HG03025 (cell line): ENCODE measurements around the gene IQSEC1.

ENCODE experiments used
- ATAC-seq: cut with Tn5 transposase; IDR thresholded peaks from one replicate; pipeline ENCODE4 v1.9.1; 2021; ENCODE audit warnings: mild to moderate bottlenecking, moderate library complexity; ENCODE audit not compliant: unreplicated experiment, low FRiP score

Gene IQSEC1

GRCh38 chr3:13108861-13109260 is 35.6 kb upstream of the IQSEC1 start:
- no peak for ATAC-seq

- no peak for ATAC-seq
These were observed 34.4 kb upstream of the IQSEC1 start for GRCh38 chr3:13107661-13108060.

- no peak for ATAC-seq
These were observed 33.2 kb upstream of the IQSEC1 start for GRCh38 chr3:13106308-13107001.

- no peak for ATAC-seq
These were observed 32.6 kb upstream of the IQSEC1 start for GRCh38 chr3:13105896-13106250.

- ATAC-seq, result no peak
These were observed 32.1 kb upstream of the IQSEC1 start for GRCh38 chr3:13105181-13105895.

GRCh38 chr3:13104511-13104910 is 31.3 kb upstream of the IQSEC1 start:
- no peak for ATAC-seq

- no peak for ATAC-seq
These were observed 30.3 kb upstream of the IQSEC1 start for GRCh38 chr3:13103416-13104058.

- ATAC-seq, result no peak
These were observed 29.4 kb upstream of the IQSEC1 start for GRCh38 chr3:13102386-13103345.

GRCh38 chr3:13099707-13100106 is 26.5 kb upstream of the IQSEC1 start:
- ATAC-seq, result no peak

GRCh38 chr3:13098192-13098988 is 25.2 kb upstream of the IQSEC1 start:
- no peak for ATAC-seq

- ATAC-seq, result no peak
These were observed 23.1 kb upstream of the IQSEC1 start for GRCh38 chr3:13096356-13096755.

GRCh38 chr3:13095408-13095937 is 22.2 kb upstream of the IQSEC1 start:
- no peak for ATAC-seq

GRCh38 chr3:13093687-13094086 is 20.5 kb upstream of the IQSEC1 start:
- no peak for ATAC-seq

- ATAC-seq, result no peak
These were observed 19.7 kb upstream of the IQSEC1 start for GRCh38 chr3:13092621-13093617.

- no peak for ATAC-seq
These were observed 18.8 kb upstream of the IQSEC1 start for GRCh38 chr3:13091898-13092611.

- ATAC-seq, result peak; percentile 46
These were observed 15.1 kb upstream of the IQSEC1 start for GRCh38 chr3:13088028-13089006.
